Right forelimb (tissue), 1 donor: ENCODE measurements around the gene PRKCE.

Experiments
- DNase-seq: peaks from one replicate; pipeline ENCODE4 v3.0.0-alpha.2; 2018

Gene PRKCE

DNA sequence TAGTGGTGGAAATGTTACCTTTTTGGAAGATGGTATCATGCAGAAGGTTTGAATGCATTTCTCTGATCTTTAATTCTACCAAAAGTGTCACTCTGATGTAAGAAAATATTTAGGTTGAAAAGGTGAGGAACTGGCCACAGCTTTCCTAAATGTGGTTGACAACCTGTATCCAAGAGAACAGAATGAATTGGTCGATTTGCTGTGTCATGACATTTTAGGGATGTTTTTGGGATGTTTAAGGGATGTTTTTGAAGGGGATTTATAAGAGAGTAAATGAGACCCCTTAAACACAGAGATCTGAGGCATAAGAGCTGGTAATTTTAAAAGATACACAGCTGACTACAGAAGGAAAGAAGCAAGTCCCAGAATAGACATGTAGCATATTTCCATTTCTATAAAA is 375.0 kb downstream of the PRKCE start:
- DNase-seq: no peak

- DNase-seq: no peak
These were observed 377.9 kb downstream of the PRKCE start for GRCh38 chr2:46029332-46029811.

- no peak for DNase-seq
These were observed 378.9 kb downstream of the PRKCE start for GRCh38 chr2:46030330-46030729.

DNA sequence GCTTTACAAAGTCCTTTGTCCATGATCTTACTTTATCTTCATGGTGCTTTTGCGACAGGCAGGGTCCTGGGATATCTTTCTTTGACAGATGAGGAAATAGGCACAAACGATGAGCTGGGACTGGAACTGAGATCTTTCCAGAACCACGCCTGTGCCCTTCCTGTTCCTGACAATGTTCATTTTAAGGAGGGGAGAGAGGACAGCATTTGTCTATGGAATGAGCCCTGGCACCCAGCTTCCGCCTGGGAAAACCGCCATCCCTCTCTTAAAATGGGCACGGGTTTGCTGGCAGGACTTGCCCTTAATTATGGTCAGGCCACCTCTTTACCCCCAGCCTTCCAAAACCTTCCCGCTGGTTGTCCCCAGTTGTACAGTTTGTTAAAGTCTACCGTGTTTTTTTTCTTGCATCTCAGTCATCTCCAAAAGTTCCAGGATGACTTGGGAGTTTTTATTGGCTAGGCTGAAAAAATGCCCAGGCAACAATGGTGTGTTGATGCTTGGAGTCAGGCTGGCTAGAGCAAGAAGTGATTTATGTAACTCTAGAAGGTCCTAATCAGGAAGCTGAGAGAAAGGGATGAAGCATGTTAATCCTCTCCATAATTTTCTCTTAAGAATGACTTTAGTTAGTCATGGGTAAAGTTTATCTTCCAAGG is 380.8 kb downstream of the PRKCE start:
- DNase-seq: no peak

GRCh38 chr2:46032996-46033395 is 381.5 kb downstream of the PRKCE start:
- DNase-seq: no peak

GRCh38 chr2:46034535-46034934 is 383.1 kb downstream of the PRKCE start:
- no peak for DNase-seq

DNA sequence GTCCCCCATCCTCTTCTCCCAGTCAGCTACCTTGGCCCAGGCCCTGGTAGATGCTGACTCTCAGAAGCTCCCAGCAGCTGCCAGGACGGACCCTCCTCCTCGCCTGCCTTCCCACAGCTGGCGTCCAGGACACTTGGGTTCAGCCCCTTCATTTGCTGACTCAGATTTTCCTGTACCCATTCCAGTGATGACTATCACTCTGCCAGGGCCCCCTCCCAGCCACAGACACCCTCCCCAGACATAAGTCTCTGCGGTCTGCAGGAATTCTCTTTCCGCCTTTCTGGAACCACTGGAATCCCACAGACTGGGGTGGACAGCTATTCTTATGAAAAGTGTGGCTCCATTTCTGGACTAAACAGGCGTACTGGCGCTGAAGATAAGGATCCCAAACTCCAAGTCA is 385.5 kb downstream of the PRKCE start:
- peak; percentile 50 for DNase-seq

DNA sequence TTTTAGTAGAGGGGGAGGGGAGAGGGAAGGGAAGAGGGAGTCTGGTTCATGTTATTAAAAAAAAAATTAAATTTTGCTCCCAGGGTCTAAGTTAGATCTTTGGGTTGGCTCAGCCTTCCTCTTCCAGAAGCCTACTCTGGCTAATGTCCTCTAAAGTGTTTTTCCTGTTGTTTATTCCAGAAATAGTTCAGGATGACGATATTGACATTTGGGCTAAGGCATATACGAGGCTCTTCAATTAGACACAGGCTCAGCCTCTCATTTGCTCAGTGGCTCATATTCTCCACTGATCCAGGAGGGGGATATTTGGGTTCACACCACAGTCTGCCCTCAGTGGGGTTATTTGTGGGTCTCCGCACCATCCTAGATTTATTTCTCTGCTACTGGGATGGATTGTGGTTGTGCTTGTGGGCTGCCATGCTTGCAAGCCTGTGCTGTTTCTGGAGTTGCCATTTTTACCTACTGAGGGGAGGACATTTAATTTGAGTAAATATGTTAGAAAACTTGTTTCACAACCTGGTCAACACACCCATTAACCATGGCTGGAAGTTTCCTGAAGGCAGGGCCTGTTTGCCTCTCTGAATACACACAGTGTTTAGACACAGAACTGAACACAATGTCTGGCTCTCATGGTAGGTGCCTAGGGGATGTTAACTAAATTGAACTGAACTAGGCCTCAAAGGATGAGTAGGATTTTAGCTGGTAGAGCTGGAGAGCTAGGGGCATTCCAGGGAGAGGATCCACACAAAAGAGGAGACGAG is 388.2 kb downstream of the PRKCE start:
- DNase-seq: no peak

DNA sequence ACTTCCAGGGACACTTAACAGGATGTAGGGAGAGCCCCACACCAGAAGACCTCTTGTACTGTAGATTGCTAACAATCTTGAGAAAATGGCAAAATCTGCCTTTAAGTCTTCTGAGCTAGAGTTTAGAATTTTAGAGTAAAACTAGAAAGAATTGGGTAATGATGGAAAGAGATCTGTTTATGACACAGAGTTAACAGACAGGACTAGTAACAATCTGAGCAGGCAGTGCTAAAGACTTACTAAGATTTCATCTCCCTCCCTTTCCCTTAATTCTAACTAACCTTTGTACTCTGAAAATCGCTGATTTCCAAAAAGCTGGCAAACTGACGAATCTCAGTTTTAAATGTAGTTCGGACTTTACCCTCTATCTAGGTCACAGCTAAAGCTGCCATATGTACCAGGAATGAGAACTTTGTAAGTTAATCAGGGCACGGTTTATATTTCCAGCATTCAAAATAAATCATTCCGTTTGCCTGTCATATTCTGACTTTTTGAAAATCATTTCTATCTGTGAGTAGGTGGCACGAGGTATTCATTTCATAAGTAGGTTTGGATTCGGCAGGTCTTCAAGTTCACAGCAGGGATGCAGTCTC is 389.2 kb downstream of the PRKCE start:
- no peak for DNase-seq

DNA sequence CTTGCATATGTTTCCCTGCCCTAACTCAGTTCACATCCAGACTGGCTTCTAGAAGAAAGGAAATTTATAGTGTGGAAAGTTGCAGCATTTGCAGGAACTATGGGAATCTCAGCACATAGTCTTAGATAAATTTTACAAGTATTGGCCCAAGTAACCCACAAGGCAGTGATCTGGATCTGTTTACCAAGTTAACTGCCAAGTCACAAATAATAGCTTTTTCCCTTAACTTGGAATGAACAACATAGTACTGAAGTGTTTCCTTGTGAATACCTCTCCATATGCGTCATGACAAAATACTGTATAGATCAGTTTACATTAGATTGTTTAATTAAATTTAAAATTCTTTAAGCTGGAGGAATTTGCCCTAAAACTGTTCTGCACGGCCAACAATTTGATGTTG is 390.0 kb downstream of the PRKCE start:
- DNase-seq: no peak

DNA sequence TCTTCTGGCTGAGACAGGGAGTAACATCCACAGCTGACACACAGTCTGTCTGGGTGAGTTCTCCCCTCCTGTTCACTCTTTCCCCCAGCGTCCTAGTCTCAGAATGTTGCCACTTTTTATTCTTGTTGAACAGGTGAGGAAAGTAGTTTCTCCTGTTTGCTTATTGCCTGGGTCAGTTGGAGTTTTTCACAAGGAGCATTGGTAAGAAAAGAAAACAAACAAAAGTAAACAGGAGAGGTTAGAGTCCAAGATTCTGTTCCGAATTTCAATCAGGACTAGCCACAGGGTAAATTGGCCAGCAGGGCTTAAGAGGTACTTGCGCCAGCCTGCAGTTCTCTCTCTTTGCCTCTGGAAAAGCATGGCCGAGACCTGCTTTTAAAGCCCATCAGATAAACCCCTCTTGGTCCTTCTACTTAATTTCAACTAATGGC is 390.7 kb downstream of the PRKCE start:
- no peak for DNase-seq

- DNase-seq: no peak
These were observed 391.2 kb downstream of the PRKCE start for GRCh38 chr2:46042711-46043110.

DNA sequence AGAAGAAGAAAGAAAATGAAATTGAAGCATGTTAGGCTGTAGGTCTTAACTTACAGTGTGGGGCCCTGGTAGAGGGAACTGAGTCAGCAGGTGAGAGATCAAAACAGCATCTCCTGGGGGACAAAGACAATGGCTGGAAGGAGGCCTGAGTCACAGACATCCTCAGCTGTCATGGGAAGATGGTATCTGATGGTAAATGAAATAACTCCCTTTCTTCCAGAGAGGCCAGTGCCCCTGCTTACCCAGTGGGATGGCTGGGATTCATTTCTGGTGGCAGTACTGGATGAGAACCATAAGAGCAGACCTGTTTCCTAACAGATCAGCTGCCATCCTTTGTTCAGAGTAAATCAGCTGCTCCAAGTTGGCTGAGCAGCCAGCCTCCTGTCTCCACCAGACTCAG is 394.4 kb downstream of the PRKCE start:
- DNase-seq: no peak

DNA sequence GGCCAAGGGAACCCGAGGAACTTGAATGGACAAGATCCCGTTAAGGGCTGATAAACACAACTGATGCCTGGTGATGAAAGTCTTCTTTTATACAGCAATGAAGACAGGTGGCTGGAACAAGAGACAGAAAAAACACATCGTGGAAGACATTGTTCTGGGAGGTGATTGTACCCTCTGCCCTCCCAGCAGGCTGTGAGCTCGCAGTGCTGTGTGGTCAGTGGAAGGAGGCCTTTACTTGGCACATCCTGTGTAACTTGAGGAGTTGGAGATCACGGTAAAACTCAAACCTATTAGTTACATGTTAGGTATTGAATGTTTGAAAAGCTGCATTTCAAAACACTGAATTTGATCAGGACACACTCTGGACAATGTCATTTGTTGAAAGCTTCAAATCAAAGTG is 395.8 kb downstream of the PRKCE start:
- no peak for DNase-seq

GRCh38 chr2:46048693-46049092 is 397.2 kb downstream of the PRKCE start:
- no peak for DNase-seq

GRCh38 chr2:46050027-46050426 is 398.6 kb downstream of the PRKCE start:
- DNase-seq: no peak

GRCh38 chr2:46050489-46050888 is 399.0 kb downstream of the PRKCE start:
- DNase-seq: no peak

GRCh38 chr2:46051085-46051484 is 399.6 kb downstream of the PRKCE start:
- no peak for DNase-seq

DNA sequence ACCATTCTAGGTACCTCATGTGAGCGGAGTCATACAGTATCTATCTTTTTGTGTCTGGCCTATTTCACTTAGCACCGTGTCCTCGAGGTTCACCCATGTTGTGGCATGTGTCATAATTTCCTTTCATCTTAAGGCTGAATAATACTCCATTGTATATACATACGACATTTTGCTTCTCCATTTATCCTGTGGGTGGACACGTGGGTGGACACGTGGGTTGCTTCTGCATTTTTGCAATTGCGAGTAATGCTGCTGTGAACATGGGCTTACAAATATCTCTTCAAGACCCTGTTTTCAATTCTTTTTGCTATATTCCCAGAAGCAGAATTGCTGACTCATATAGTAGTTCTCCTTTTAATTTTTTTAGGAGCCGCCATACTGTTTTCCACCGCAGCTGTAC is 402.1 kb downstream of the PRKCE start:
- no peak for DNase-seq

- DNase-seq: no peak
These were observed 405.1 kb downstream of the PRKCE start for GRCh38 chr2:46056541-46056940.

DNA sequence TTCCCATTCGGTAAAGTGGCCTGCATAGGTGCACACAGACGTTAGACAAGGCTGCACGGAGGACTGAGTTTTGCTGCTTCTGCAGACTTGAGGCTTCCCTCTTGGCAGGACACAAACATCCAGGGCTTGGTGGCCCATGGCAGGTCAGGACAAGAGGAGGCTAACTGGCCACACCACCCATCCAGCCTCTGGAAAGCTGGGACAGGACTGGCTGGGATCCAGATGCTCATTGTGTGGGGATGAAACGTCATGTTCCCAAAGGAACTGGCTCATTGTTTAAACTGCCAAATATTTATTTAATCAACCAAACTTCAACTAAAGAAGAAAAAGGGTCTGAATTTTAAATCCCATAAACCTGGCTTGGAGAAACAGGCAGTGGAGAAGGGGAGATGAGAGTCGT is 406.7 kb downstream of the PRKCE start:
- no peak for DNase-seq

DNA sequence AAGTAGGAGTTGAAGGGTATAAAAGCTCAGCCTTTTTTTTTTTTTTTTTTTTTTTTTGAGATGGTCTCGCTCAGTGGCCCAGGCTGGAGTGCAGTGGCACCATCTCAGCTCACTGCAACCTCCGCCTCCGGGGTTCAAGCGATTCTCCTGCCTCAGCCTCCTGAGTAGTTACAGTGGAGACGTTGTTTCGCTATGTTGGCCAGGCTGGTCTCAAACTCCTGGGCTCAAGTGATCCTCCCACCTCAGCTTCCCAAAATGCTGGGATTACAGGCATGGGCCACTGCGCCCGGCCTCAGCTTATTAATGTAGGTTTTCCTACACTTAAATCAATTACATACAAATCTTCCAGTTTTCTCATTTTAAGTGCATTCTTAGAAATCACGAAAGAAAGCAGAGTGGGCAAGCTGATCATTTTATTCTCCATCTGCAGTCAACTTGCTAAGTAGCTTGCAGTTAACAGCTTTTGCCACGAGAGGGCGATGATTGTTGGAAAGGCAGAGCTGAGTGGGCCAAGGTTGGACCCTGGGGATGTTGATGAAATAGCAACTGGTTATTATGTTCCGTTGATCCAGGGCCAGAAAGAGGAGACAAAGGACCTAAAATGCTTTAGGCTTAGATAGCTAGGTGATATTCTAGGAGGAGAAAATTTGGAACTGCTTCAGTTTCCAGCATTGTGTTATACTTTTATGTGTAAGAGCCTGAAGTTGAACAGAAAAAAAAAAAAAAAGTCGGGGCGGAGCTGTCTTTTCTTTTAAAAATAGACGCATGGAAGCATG is 411.4 kb downstream of the PRKCE start:
- peak; percentile 85 for DNase-seq

- no peak for DNase-seq
These were observed 412.9 kb downstream of the PRKCE start for GRCh38 chr2:46064396-46064795.
